Activated CD4-positive, alpha-beta T cell treated with anti-CD3 and anti-CD28 coated beads, Interleukin-2, Interleukin-6, amounts not matched to agents 100 ng/mL and 50 ng/mL, durations not matched to agents 16 hours and 8 hours (primary cell): Measurements from ENCODE around the gene DDR2.

Source experiments
- DNase-seq: peaks from one replicate; pipeline ENCODE4 v3.0.0-alpha.2; 2020

Gene DDR2

DNA sequence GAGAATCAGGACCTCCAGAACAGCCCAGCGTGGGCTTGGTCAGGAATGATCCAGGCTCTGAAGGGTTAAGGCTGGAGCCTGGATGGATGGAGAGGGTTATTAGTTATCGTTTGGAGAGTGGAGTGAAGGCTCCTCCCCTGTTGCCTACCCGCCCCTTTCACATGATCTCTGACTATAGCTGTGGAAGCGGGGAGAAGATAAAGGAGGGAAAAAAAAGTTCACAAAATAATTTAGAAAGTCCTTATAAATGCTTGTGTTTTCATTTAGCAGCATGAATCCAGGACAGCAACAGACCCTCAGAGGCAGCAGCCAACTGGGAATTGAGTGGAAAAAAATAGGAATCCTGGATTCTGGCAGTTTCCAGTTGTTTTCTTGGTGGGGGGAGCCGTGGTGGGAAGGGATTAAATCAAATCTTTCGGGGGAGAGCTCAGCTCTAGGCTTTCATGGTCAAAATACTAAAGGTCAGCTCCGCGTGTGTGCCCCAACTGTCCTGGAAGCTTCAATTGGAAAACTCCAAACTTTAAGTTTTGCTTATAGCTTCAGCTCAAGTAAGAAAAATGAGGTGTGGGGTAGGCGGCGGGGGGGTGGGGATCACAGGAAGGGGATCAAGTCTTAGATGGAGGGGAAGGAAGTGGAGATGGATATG is 595 bp upstream of the DDR2 start:
- DNase-seq, result no peak

DNA sequence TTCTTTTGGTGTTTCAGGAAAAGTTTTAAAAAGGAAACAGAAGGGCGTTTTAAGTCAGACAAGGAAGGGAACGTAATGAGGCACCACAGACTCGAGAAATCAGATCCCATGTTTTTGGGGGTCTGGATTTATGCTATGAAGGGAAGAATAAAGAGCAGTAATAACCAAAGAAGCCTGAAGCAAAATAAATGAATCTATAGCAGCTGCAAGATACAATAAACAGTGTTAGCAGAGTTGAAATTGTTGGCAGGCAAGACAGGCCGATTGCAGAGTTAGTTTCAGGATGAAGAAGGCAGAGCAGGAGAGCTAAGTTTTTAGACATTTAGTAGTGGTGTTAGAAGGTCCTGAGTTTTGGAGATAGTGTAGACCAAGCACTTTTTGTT is 425 bp downstream of the DDR2 start:
- no peak for DNase-seq

DNA sequence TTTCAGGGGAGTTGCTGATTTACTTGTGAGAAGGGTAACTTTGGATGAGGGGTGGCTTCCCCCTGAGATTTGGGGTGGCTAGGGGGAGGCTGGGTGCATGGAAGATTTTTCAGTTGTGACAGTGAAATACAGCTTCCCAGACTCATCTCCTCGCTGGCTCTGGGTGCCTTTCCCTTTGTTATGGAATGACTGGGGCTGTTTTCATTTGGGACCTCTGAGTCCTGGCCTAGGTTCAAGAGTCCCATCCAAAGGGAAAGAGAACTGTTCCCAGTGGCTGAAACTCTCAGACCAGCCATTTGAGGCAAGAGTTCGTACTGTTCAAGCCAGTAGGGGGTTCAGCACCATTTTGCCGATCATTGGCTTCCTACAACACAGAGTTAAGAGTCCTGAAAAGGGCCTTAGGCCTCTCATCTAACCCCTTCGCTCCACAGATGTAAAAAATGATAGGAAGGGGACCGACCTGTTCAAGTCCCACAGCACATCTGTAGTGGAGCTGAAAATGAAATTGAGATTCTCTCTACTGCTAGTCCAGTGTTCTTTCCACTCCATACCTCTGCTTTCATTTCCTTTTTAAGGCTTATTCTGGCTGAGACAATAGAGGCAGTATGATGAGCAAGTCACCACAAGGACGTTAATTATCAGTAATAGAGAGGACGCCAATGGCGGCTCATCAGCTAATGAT is 958 bp downstream of the DDR2 start:
- no peak for DNase-seq

DNA sequence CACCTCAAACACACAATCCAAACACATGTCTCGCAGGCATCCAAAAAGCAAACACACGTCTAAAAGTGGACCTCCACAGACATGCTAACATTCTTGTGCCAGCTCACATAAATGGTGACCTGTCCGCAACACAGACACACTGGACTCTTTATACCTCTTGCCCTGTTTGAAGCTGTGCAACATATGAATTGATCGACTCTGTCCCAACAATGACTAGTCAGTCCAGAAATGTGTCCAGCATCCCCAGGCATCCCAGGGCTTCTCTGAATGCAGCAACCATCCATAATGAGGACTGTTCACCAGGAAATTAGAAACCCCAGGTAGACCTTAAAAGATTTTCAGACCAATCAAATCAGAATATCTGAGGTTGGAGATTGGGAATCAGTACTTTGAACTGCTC is 3.2 kb downstream of the DDR2 start:
- no peak for DNase-seq

DNA sequence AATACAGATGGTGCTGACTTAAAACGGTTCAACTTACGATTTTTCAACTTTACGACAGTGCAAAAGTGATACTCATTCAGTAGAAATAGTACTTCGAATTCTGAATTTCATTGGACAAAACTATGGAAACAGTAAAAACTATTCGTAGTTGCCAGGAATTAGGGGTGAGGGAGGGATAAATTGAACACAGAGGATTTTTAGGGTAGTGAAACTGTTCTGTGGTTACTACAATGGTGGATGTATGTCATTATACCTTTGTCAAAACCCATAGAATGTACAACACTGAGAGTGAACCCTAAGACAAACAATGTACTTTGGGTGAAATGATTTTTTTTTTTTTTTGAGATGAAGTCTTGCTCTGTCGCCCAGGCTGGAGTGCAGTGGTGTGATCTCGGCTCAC is 7.5 kb downstream of the DDR2 start:
- no peak for DNase-seq

DNA sequence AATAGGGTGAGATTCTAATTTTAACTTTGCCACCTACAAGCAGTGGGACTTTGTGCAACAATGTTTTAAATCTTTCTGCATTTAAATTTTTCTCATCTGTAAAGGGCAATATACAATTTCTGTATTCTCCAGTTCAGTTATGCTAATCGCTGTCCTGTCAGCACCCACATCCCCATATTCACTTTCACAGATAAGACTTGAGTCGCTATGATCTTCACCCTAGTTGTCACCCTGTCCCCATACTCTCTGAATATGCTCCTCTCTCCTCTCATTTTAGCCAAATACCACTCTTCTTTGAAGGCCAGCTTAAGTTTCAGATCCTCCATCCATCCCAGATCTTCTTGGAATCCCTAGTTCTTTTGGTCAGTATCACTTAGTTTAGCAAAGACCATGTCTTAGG is 8.8 kb downstream of the DDR2 start:
- no peak for DNase-seq

DNA sequence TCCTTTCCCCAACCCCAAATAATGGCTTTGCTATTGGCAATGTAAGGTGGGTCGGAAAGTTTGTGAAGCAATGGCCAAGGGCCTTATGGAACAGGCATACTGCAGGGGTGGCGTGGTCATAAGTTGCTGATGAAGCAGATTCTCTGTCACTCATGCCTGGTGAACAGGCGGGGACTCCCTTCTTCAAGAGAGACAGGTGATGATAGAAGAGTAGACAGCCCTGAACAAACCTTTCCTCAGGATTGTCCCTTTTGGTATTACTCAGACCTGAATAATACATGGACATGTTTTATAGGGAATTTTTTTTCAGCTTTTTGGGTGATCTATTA is 12.7 kb downstream of the DDR2 start:
- no peak for DNase-seq

DNA sequence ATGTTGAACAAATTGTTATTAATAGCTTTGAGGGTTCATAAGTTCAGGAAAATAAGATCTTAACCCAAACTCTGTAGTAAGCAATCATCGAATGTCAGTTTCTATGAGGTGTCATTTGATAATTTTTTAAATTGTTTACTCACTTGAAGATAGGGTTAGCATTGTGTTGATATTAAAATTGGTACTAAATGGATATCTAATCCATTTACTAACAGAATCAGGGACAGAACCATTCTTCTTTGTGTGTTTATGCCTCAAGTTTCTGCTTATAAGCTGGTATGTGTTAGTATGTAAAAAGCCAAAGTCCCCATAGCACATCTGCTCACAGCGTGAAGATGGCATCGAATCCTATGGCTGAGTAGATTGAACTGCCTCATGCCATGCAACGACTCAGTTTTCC is 13.4 kb downstream of the DDR2 start:
- DNase-seq, result no peak

DNA sequence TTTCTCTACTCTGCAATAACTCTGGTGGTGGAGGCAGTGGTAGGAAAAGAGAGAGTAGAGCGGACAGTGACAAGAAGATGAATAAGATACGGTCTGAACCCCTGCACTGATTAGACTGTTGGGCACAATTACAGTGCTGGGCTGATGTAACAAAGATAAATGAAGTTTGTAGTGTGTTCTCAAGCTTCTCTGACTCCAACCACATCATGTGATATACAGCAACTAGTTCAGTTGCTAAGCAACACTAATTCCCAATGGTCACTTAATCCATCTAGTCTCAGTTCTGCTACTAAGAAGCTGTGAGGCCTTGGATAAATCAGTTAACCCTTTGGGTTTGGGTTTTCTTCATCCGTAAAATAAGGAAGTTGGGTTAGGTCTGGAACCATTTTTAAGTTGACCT is 17.3 kb downstream of the DDR2 start:
- no peak for DNase-seq

DNA sequence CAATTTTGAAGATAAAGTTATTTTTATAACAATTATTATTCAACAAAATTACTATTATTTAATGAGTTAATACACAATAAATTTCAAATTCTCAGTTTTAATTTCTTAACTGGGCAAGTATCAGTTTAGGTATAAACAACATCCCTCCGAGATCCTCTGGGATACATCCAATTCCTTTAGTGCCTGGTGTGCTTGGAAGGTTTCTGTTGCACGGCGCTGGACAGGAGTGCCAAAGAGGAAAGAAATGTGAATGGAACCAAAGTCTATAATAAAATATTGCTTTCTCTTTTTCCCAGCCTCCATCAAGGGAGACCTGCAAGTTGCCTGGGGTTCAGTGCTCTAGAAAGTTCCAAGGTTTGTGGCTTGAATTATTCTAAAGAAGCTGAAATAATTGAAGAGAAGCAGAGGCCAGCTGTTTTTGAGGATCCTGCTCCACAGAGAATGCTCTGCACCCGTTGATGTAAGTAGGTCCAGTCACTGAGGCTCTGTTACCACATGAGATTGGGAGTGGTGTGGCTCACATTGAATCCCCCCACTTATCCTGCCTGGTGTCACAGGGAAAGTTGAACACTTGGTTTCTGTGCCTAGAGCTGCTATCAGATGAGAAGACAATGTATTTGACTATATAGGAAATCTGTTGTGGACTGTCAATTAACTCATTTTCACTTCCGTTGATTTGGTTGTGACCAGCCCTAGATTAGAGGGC is 22.8 kb downstream of the DDR2 start:
- DNase-seq, result no peak

DNA sequence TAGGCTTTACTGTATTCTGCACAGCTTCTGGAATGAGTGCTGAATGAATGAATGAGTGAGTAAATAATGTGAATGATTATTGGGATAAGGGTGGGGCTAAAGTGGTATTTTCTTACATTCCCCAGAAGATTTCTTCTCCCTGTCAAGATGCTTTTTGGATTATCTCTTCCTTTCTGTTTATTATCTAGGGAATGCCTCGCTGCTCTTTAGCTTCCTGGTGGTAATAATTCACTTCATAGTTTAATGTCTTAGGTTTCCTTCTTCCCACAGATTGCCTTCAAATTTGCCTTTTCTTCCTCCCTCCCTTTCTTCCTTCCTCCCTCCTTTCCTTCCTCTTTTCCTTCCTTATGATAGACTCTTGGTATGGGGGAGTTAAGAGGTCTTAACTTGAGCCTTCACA is 24.0 kb downstream of the DDR2 start:
- DNase-seq, result no peak

DNA sequence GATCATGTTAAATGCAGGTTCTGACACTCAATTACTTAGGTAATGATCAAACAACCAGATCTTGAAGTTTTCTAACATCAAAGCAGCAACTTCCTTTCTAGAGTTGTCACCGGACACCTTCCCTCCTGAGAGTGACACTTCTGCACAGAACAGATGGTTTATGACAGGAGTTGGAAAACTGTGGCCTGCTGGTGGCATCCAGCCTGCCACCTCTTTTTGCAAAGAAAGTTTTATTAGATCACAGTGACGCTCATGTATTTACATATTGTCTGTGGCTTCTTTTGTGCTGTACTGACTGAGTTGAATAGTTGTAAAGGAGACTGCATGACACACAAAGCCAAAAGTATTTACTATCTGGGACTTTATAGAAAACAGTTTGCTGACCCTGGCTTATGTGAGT is 28.3 kb downstream of the DDR2 start:
- no peak for DNase-seq

DNA sequence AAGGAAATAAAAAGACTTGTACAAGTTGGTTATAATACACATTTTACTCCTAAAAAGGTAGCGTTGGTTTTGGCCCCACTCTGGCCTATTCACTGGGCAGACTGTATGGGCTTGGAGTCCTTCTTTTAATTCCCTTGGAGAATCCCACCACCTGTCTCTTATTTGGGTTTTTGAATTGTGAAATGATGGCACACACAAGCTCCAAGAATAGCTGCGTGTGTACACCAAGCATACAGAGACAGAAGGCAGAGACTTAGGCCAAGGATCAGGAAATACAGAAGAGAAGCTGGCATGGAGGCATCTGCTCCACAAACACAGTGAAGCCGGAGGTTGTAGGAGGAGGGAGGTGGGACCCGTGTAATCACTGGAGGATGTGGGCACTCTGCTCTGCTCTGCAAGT is 29.1 kb downstream of the DDR2 start:
- no peak for DNase-seq

DNA sequence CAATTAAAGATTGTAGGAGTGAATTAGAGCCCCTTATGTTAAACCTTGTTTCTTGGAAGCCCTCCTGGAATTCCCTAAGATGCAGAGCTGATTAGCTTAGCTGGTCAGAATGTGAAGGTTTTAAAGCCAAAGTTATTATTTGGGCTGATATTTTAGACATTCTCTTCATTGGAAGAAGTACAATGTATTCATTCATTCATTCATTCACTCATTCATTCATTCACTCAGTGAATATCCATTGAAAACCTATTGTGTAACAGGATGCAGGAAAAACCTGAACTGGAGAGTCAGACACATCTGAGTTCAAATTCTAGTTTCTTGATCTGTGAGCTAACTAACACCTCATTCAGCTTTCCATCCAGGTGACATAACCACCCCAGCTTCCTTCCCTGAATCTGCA is 29.7 kb downstream of the DDR2 start:
- no peak for DNase-seq

DNA sequence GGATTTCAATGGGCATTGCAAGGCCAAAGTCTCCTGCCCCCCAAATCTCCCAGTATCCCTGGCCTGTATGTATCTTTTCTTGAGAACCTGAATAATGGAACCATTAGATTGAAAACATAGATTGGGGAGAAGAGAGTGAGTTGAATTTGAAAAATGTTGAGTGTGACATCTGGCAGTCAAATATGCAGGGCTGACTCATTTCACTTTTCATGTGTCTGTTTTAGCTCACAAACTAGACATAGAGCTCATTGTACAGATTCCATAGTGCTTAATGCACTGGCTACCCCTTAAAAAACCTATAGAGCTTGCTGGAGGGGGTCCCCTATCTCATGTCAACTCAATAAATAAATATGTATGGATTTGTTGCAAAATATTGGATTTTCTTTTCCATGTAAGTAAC is 30.8 kb downstream of the DDR2 start:
- no peak for DNase-seq

DNA sequence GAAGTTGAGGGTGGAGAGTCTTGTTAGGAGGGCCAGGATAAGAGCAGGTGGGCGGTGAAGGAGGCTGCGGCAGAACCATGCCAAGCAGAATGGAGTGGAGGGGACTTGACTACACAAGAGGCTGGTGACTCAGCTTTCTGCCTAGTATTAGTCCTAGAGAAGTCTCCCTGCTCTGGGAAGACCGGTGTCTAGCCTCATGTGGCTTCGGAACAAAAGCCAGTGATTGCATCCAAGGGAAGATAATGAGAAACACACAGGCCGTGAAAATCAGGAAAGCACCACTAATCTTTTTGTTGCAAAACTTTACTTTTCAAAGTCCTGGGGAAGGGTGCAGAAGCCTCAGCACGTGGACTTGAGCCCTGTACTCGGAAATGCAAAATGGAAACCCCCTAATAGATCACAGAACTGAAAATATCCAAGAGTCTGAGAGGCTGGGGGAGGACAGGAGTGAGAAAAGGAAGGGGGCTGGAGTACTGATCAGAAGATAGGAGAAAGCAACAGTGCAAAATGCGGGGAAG is 31.4 kb downstream of the DDR2 start:
- no peak for DNase-seq

DNA sequence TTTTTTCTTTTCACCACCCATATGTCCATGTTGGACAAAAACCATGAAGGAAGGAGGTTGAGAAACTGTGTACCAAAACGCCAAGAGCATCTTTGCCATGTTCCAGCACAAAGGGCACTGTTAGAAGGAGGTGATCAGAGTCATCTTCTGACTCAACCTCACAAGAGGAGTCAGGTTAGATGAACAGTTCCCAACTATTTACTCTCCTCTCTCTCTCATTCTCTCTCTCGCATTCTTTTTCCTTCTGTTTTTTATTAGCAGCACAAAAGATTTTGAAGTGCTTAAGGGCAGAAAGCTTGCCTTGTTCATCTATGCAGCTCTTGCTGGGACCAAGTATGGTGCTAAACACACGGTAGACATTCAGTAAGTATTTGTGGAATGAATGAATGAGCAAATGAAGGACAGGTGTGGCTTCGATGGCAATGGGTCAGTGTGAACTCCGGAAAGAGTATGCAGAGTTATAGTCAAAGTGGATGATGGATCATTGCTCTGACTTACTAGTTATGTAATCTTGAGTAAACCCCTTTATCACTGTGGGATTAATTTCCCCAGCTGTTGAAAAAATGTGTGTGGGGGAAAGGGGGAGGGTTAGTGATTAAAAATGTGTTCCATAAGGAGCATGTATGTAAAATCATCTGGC is 33.9 kb downstream of the DDR2 start:
- DNase-seq, result no peak

DNA sequence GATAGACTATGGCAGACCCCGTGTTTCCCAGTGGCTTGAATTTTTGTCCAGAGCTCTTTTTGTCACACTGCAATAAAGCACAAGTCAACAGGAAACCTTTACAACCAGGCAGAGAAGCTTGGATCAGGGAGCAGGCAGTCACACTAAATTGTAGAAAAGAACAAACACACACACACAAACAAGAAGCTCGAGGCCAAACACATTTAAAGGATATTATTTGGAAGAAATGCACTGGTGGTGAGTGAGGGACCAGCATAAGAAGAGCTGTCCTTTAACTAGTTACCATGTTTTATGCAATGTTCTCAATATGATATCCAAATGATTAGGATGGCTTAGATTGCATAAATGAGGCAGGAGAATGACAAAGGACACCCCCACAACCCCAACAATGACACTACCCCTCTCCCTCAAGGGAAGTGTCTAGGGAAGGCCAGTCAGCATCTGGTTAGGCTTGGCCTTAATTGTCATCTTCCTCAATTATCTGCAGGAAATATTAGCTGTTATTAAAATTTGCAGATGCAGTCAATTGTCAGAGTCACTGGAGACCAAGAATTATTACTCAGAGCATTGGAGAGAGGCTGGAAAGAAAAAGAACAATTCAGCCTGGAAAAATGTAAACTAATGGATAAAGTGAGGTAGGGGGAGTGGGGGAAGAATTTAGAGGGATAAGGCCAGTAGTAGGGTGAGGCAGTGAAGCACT is 35.3 kb downstream of the DDR2 start:
- DNase-seq, result no peak

DNA sequence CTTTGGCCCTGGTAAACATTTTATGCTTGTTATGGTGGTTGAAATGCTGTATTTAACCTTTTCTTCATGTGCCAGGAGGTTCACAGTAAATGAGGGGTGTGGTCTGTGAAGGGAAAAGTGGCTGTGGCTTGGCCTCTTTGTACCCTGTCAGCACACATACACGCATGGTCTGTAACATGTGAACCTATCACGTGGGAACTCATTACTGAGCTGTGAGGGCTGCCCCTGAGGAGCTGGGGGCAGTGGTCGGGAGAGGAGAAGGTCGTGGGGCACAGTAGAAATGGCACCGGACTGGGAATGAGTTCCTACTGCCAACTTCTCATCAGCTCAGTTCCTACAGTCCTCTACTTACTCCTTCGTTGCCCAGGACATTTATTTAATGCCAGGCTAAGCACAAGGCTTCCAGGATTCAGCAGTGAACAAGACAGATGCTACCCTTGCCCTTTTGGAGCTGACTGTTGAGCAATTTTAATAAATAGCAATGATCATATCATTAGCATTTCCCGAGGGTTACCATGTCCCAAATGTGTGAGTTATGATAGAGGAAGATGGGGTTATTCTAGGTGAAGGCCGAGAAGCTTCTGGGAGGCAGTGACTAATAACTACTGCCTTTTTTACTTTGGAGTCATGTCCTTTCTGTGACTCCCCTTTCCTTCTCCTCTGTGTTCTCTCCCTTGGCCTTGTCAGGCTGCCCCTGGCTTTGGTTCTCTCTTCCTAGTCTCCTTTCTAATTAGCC is 38.8 kb downstream of the DDR2 start:
- no peak for DNase-seq

DNA sequence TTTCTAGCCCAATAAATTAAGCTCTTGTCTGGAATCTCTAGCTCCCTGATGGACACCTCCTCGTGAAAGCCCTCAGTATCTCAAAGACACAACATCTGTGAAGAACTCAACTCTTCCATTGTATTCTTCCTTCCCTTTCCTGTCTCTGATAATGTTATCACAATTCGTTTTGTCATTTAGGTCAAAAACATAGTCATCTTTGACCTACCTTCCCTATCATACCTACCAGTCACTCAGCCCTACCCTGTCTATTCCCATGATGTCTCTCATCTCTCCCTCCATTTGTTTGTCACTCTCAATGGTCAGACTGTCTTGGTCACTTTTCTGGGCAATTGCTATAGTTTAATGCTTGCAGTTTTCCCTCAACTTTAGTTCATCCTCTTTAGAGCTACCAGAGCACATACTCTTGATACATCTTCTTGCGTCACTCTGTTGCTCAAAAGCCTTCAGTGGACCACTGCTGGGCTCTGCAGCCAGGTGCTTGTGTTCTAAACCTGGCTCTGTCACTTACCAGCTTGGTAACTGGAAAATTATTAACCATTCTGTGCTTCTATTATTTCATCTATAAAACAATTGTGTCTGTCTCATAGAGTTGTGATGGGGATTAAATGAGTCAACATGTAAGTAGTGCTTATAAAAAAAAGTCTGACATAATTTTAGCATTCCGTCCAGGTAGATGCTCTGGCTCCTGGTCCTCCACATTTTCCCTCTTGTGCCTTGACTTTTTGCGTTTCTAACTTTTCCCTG is 39.6 kb downstream of the DDR2 start:
- DNase-seq, result no peak

DNA sequence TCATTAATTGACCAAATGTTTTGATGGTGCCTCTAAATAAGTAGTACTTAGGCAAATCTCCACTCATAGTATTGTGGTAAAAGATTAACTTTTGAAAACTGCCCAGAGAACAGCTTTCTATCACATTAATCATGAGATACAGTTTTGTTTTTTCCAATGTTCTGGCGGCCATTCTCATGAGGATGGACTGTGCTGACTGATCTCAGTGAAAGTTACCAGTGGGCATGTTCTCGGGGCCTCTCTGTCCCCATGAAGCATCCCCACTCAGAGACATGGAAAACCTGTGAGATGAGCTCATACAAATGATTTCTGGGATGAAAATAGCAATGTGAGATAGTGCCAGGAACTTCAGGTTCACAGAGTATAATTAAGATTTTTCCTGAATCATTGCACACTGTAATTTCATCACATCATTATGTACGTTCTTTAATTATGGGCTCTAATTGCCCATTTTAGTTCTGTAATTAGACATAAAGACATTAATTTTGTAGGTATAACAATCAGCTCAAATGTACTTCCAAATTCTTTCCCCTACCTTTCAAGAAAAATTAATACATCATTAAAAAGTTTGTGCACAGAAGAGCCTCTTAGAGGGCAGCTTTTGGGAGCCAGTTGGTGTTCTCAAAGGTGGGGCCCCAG is 40.5 kb downstream of the DDR2 start:
- no peak for DNase-seq
